Lower leg skin (tissue), 3 donors: ENCODE results near the gene PIR.

Source experiments
- CTCF ChIP-seq, 3 donors: fragments of 450-650 bp; IDR thresholded peaks; one replicate each; pipeline ENCODE4 v1.5.1; 2016; ENCODE audit warnings: antibody characterized with exemption in 3 of 3, mild to moderate bottlenecking in 3 of 3, moderate library complexity in 2 of 3
- POLR2A ChIP-seq, 2 donors: fragments of 450-650 bp; IDR thresholded peaks; one replicate each; pipeline ENCODE4 v1.6.1; 2016 to 2017; ENCODE audit warnings: antibody characterized with exemption in 2 of 2, mild to moderate bottlenecking in 1 of 2, moderate library complexity in 1 of 2

- TF ChIP-seq CTCF (IDR thresholded peaks at IDR 0.05) (no peak), POLR2A (IDR thresholded peaks at IDR 0.05) (no peak)
Observed at GRCh38 chrX:15525664-15526416, 32.7 kb upstream of the PIR start.
